Osteocyte (in vitro differentiated cells): ENCODE results near the gene GDNF. TPM values are rescaled to one million over a fixed set of nuclear protein-coding genes. Genes with fewer than 3 reads are reported as not detected.
A peak's percentile ranks its signal among the peaks of the same experiment; 100 is the strongest.

ENCODE experiments used
- DNase-seq: peaks from one replicate; pipeline ENCODE4 v3.0.0; 2021; ENCODE audit warnings: mixed read lengths; ENCODE audit not compliant: unreplicated experiment; ENCODE audit errors: extremely low spot score
- H3K27ac Mint-ChIP-seq: one replicate; pipeline ENCODE4 v1.8.0; 2021; ENCODE audit warnings: mild to moderate bottlenecking, mixed read lengths; ENCODE audit not compliant: unreplicated experiment
- H3K27me3 Mint-ChIP-seq: one replicate; pipeline ENCODE4 v1.8.0; 2021; ENCODE audit warnings: mixed read lengths; ENCODE audit not compliant: unreplicated experiment
- H3K36me3 Mint-ChIP-seq: one replicate; pipeline ENCODE4 v1.8.0; 2021; ENCODE audit warnings: mixed read lengths; ENCODE audit not compliant: unreplicated experiment
- H3K4me1 Mint-ChIP-seq: one replicate; pipeline ENCODE4 v1.8.0; 2021; ENCODE audit warnings: mixed read lengths; ENCODE audit not compliant: unreplicated experiment
- H3K4me3 Mint-ChIP-seq: one replicate; pipeline ENCODE4 v1.8.0; 2021; ENCODE audit warnings: mild to moderate bottlenecking, moderate library complexity, mixed read lengths; ENCODE audit not compliant: unreplicated experiment
- H3K9me3 Mint-ChIP-seq: one replicate; pipeline ENCODE4 v1.8.0; 2021; ENCODE audit warnings: mixed read lengths; ENCODE audit not compliant: unreplicated experiment
- total RNA-seq: library from RNA; stranded (reverse); gene quantifications from 2 replicates; pipeline ENCODE4 v1.2.1, GENCODE V29; 2021
- TF ChIP-seq, protein P1 (sequence below): fragments of 200-600 bp; sonication (generic); IDR thresholded peaks from 2 replicates; pipeline ENCODE4 v1.5.0; 2021; ENCODE audit warnings: antibody characterized with exemption, mild to moderate bottlenecking, moderate library complexity

Gene GDNF
- total RNA-seq, 1 donor from 2014 or later: 0.32 TPM

DNA sequence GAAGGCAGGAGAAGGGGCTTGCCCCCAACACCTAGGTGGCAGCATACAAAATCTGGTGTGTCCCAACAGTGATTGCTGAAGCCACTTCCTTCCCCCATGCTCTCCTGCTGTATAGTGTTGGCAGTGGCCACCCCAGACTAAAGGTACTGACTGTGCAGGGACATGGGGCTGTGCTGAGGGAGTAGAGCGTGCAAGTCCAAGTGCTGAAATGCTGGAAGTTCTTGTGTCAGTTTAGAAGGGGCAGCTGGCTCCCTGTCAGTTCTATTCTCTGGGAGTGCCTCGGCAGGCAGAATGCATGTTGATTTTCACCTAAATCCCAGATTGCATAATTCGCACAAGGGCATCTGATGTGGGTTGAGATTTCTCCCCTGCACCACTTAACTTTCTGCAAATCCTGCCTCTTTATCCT, 68.6 kb downstream of the GDNF start:
- Mint-ChIP-seq H3K27ac (peak overlapping the region; percentile 52), H3K4me1 (peaks cover 25% of the 10 kb centered on the region)

DNA sequence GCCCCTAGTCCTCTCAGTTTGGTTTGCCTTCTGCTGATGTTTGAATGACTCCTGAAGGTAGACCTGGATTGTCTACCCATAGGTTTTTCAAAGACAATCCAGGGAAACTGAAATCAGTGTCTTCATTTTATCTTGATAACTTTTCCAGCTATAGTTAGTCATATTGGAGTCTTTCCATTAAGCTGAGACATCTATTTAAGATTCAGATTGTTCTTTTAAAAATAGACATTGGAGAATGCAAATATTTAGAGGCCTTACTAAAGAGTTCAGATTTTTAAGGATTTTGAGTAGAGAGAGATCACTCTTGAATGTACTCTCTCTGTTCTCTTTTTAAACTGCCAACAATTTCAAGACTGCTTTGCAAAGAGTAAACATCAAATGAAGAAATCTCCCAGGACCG, 69.1 kb downstream of the GDNF start:
- Mint-ChIP-seq H3K27me3 (no peaks in the 10 kb centered on the region), H3K4me3 (no peak overlapping the region), H3K4me1 (peaks cover 25% of the 10 kb centered on the region), H3K27ac (peak overlapping the region; percentile 52), H3K9me3 (peaks cover 4% of the 10 kb centered on the region), H3K36me3 (peaks cover 4% of the 10 kb centered on the region)
- TF ChIP-seq, protein P1, sequence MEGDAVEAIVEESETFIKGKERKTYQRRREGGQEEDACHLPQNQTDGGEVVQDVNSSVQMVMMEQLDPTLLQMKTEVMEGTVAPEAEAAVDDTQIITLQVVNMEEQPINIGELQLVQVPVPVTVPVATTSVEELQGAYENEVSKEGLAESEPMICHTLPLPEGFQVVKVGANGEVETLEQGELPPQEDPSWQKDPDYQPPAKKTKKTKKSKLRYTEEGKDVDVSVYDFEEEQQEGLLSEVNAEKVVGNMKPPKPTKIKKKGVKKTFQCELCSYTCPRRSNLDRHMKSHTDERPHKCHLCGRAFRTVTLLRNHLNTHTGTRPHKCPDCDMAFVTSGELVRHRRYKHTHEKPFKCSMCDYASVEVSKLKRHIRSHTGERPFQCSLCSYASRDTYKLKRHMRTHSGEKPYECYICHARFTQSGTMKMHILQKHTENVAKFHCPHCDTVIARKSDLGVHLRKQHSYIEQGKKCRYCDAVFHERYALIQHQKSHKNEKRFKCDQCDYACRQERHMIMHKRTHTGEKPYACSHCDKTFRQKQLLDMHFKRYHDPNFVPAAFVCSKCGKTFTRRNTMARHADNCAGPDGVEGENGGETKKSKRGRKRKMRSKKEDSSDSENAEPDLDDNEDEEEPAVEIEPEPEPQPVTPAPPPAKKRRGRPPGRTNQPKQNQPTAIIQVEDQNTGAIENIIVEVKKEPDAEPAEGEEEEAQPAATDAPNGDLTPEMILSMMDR: no peak
- DNase-seq: no peak

More for the DNA sequence above, 68.6 kb downstream of the GDNF start:
- Mint-ChIP-seq H3K9me3 (peaks cover 4% of the 10 kb centered on the region), H3K4me3 (no peak overlapping the region), H3K36me3 (peaks cover 4% of the 10 kb centered on the region), H3K27me3 (no peaks in the 10 kb centered on the region)
- peak; percentile 74 for DNase-seq
- TF ChIP-seq, protein P1: no peak

DNA sequence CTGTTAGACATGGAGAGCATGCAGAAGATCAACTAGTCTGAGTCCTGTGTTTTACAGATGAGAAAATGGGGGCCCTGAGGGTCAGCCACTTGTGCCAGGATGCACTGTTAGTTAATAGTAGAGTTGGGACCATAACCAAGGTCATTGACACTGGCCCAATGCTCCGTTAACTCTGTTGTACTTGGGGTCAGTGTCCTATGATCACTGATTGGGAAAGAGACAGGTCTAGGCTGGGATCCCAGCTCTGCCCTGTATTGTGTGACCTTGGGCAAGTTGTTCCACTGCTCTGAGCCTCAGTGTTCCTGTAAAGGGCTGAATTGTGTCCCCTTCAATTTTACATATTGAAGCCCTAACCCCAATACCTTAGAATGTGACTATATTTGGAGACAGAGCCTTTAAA, 70.0 kb downstream of the GDNF start:
- DNase-seq: no peak
- H3K36me3 Mint-ChIP-seq: peaks cover under 1% of the 10 kb centered on the region
- TF ChIP-seq, protein P1: no peak
- peaks cover 25% of the 10 kb centered on the region for H3K4me1 Mint-ChIP-seq
- no peaks in the 10 kb centered on the region for H3K27me3 Mint-ChIP-seq
- H3K27ac Mint-ChIP-seq: no peak overlapping the region
- H3K9me3 Mint-ChIP-seq: peaks cover under 1% of the 10 kb centered on the region
- H3K4me3 Mint-ChIP-seq: no peak overlapping the region

DNA sequence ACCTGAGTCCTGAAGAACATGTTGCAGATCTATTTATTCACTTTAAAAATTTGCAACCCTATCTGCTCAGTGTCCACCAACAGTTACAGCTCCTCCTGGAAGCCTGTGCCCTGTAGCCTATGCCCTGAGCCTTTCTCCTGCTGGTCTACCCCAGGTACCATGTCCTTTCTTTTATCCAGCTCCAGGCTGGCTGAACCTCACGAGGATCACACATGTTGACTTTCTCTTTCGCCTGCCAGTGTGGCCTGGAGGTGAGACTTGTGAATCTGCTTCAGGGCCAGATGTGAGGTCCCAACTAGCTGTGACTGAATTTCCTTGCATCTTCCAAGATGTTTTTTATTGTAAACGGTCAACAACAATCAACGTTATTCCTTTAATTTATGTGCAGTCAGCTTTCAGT, 70.7 kb downstream of the GDNF start:
- no peak for DNase-seq
- H3K4me1 Mint-ChIP-seq: peaks cover 25% of the 10 kb centered on the region
- H3K9me3 Mint-ChIP-seq: no peaks in the 10 kb centered on the region
- no peaks in the 10 kb centered on the region for H3K27me3 Mint-ChIP-seq
- no peaks in the 10 kb centered on the region for H3K36me3 Mint-ChIP-seq
- TF ChIP-seq, protein P1: no peak
- H3K4me3 Mint-ChIP-seq: no peak overlapping the region
- no peak overlapping the region for H3K27ac Mint-ChIP-seq

DNA sequence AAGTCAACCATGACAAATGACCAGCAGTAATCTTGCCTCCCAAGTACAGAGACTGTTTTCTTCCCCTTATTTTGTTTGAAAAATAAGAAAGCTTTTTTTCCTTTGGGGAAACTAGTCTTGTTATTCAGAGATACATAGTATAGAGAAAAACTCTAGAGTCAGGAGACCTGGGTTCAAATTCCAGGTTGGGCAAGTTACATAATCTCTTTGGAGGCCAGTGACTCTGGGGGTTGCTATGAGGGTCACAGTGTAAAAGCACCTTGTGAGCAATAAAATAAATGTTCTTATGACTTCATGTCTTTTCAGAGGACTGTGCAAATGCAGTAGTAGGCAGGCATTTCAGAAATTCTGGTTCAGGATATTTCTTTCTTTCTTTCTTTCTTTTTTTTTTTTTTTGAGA, 71.5 kb downstream of the GDNF start:
- Mint-ChIP-seq H3K36me3 (no peaks in the 10 kb centered on the region), H3K9me3 (no peaks in the 10 kb centered on the region), H3K27ac (no peak overlapping the region), H3K27me3 (no peaks in the 10 kb centered on the region), H3K4me3 (no peak overlapping the region), H3K4me1 (peaks cover 25% of the 10 kb centered on the region)
- TF ChIP-seq, protein P1: no peak
- no peak for DNase-seq
